ENCODE measurements around the gene DPP8. TPM values are rescaled to one million over a fixed set of nuclear protein-coding genes. Genes with fewer than 3 reads are reported as not detected.

DPP8 gene
- total and polyA plus RNA-seq, 10 of the 15 experiments (the other 5 are each of a cell fraction or from before 2014, with no cell fraction given), result 12.0 to 30.6 (median 24.3) TPM

GRCh38 chr15:65409036-65409631 lies 108.4 kb downstream of the DPP8 start:
- Histone ChIP-seq H2AFZ (ENCODE audit: control insufficient read depth, low read depth, low read length) (peak overlapping the region; percentile 39), H3K79me2 (ENCODE audit: control insufficient read depth, insufficient read depth, low read length) (no peaks in the 10 kb centered on the region), H3K27ac (ENCODE audit: control insufficient read depth, insufficient read depth) (peak overlapping the region; percentile 9; the same call in 1 of the 2 replicates), H3K4me2 (ENCODE audit: control insufficient read depth, insufficient read depth) (peak overlapping the region; percentile 45), H4K20me1 (ENCODE audit: control insufficient read depth, insufficient read depth) (no peaks in the 10 kb centered on the region), H3K9ac (ENCODE audit: control insufficient read depth, insufficient read depth, low read length) (no peak overlapping the region), H3K27me3 (replicated peaks in 1 of 2; ENCODE audit: control insufficient read depth in 2 of 2, insufficient read depth in 2 of 2, low read length in 1 of 2) (no peaks in the 10 kb centered on the region), H3K9me3 (replicated peaks; ENCODE audit: control insufficient read depth, insufficient read depth, low read length) (no peaks in the 10 kb centered on the region), H3K36me3 (ENCODE audit: control insufficient read depth in 2 of 2, insufficient read depth in 2 of 2, low read length in 1 of 2) (no peaks in the 10 kb centered on the region), H3K4me1 (ENCODE audit: control insufficient read depth, insufficient read depth, low read length) (peaks cover 24% of the 10 kb centered on the region), H3K4me3 (no peak overlapping the region)
- RAD21 ChIA-PET (ENCODE audit: unreplicated experiment), result interaction anchor here (0.6 to 1.2 kb wide), 2 partner anchors 13 to 110 kb away, joined by 3 to 5 read pairs; no protein-coding TSS in a partner anchor
- POLR2A ChIA-PET, result interaction anchor here (3.5 kb wide), 1 partner anchor 12 kb away, joined by 14 read pairs; the partner anchor contains the start of gene IGDCC4
- no TSS peak for BruUV-seq (replicated peaks)
- SMC1A ChIA-PET (ENCODE audit: uncharacterized antibody, unreplicated experiment), result interaction anchor here (1.0 to 5.4 kb wide), 2 partner anchors 7 to 12 kb away, joined by 3 to 38 read pairs; partner anchors contain the start of gene IGDCC4
- ATAC-seq, result peak; percentile 63
- FAIRE-seq, result peak; percentile 54
- 10% methylated on average over 7 of the region's 7 CpGs for WGBS (ENCODE audit: insufficient coverage, insufficient replicate concordance, low lambda C conversion rate, missing lambda C conversion rate)
- CTCF ChIA-PET, result interaction anchor here (1.2 kb wide), 1 partner anchor 9 kb away, joined by 8 read pairs; no protein-coding TSS in a partner anchor
- intact Hi-C loops (cut with micrococcal nuclease; ENCODE audit: unreplicated experiment), result no loop called here
- DNase-seq (ENCODE audit: low read depth, low spot score), result no peak
- in situ Hi-C loops (cut with MboI), result no loop called here
- TF ChIP-seq POLR2AphosphoS2 (IDR thresholded peaks at IDR 0.05; ENCODE audit: low read depth, low read length), result no peak
- no peak for TF ChIP-seq FOS (IDR thresholded peaks at IDR 0.05; ENCODE audit: borderline replicate concordance, extremely low read depth, insufficient read length)
- no peak for TF ChIP-seq USF1 (IDR thresholded peaks at IDR 0.05; ENCODE audit: borderline replicate concordance, extremely low read length, insufficient read depth, low read depth, low read length)
- TF ChIP-seq TBL1XR1 (IDR thresholded peaks at IDR 0.05; ENCODE audit: low read depth, low read length), result no peak
- TF ChIP-seq NFIC (IDR thresholded peaks at IDR 0.05; ENCODE audit: low read depth, low read length), result 0 out of 2 replicates have a peak, but pooled peaks have one; percentile 55
- TF ChIP-seq CREM (IDR thresholded peaks at IDR 0.05; ENCODE audit: low read depth), result no peak
- TF ChIP-seq RAD51 (IDR thresholded peaks at IDR 0.05), result 0 out of 2 replicates have a peak, but pooled peaks have one; percentile 21
- TF ChIP-seq GATAD2B (conservative IDR thresholded peaks at IDR 0.05; ENCODE audit: low read depth), result 0 out of 2 replicates have a peak, but pooled peaks have one; percentile 52
- TF ChIP-seq MTA2 (IDR thresholded peaks at IDR 0.05; ENCODE audit: low read depth), result peak; percentile 34; the same call in 1 of the 2 replicates
- peak; percentile 19; the same call in 1 of the 2 replicates for TF ChIP-seq ATF7 (IDR thresholded peaks at IDR 0.05; ENCODE audit: low read depth)
- TF ChIP-seq ZBED1 (IDR thresholded peaks at IDR 0.05; ENCODE audit: borderline replicate concordance), result no peak
- TF ChIP-seq IKZF1 (conservative IDR thresholded peaks at IDR 0.05), result peak; percentile 94
- TF ChIP-seq CREB1 (IDR thresholded peaks at IDR 0.05; ENCODE audit: low read depth), result peak; percentile 42; the same call in 1 of the 2 replicates
- peak in 1 of 2 experiments; percentile 53; a peak in 1 of 4 replicates for TF ChIP-seq BHLHE40 (IDR thresholded peaks at IDR 0.05; ENCODE audit: borderline replicate concordance in 1 of 2, low read depth in 2 of 2, low read length in 1 of 2)
- TF ChIP-seq RELB (IDR thresholded peaks at IDR 0.05; ENCODE audit: low read depth), result peak; percentile 81
- 0 out of 2 replicates have a peak, but pooled peaks have one; percentile 27 for TF ChIP-seq DPF2 (IDR thresholded peaks at IDR 0.05)
- no peak for TF ChIP-seq PAX8 (IDR thresholded peaks at IDR 0.05)
- no peak for TF ChIP-seq MYB (IDR thresholded peaks at IDR 0.05; ENCODE audit: borderline replicate concordance, low read depth, low read length)
- TF ChIP-seq PAX5 (IDR thresholded peaks at IDR 0.05; ENCODE audit: borderline replicate concordance, low read depth, low read length), result peak; percentile 27; the same call in 1 of the 2 replicates
- TF ChIP-seq POU2F2 (IDR thresholded peaks at IDR 0.05; ENCODE audit: borderline replicate concordance, low read depth, low read length), result peak; percentile 96; the same call in 2 of the 3 replicates
- TF ChIP-seq EP300 (IDR thresholded peaks at IDR 0.05; ENCODE audit: borderline replicate concordance in 1 of 2, control insufficient read depth in 1 of 2, low read depth in 2 of 2, low read length in 2 of 2), result peak; percentile 43 to 54; a peak in 1 of 4 replicates
- no peak for TF ChIP-seq SPI1 (IDR thresholded peaks at IDR 0.05; ENCODE audit: borderline replicate concordance, insufficient read depth, low read depth, low read length)
